ENCODE data around the gene LMNTD2.

LMNTD2 gene

DNA sequence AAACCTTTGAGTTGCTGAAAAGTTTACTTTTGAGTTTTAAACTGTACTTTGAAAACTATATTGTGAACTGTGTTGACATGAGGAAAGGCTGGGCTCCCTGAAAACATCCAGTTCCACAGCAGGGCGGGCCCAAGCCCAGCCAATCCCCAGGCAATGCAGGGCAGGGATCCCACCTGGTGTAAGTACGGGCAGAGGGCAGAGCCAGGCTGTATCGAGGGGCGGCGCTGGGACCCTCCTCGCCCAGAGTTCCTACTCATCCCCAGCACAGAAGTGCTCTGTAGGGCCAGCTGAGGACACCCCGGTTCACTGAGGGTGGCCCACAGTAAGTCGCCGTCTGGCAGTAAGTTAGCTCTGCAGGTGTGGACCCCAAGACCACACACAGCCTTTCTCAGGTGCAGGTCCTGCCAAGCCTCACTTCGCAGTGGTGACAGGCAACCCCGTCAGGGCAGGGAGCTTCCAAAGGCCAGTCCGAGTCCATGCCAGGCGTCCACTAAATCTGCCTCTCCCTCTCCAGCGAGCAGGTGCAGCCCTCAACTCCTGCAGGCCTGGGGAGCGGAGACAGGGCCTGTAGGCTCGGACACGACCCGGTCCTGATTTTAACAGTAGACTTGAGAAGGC, 6.6 kb upstream of the LMNTD2 start:
- in situ Hi-C loops (cut with HindIII; ENCODE audit: low pct_ligation_motif_present, low sequenced_read_pairs): no loop called here
- Histone ChIP-seq H3K27ac (no peak overlapping the region), H3K27me3 (replicated peaks) (no peaks in the 10 kb centered on the region), H3K36me3 (replicated peaks) (no peaks in the 10 kb centered on the region), H3K4me3 (ENCODE audit: low read depth, low read length) (no peak overlapping the region)
- TF ChIP-seq, protein P1, sequence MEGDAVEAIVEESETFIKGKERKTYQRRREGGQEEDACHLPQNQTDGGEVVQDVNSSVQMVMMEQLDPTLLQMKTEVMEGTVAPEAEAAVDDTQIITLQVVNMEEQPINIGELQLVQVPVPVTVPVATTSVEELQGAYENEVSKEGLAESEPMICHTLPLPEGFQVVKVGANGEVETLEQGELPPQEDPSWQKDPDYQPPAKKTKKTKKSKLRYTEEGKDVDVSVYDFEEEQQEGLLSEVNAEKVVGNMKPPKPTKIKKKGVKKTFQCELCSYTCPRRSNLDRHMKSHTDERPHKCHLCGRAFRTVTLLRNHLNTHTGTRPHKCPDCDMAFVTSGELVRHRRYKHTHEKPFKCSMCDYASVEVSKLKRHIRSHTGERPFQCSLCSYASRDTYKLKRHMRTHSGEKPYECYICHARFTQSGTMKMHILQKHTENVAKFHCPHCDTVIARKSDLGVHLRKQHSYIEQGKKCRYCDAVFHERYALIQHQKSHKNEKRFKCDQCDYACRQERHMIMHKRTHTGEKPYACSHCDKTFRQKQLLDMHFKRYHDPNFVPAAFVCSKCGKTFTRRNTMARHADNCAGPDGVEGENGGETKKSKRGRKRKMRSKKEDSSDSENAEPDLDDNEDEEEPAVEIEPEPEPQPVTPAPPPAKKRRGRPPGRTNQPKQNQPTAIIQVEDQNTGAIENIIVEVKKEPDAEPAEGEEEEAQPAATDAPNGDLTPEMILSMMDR (IDR thresholded peaks at IDR 0.05; ENCODE audit: low read depth, low read length, missing control alignments): no peak
- no peak for DNase-seq

DNA sequence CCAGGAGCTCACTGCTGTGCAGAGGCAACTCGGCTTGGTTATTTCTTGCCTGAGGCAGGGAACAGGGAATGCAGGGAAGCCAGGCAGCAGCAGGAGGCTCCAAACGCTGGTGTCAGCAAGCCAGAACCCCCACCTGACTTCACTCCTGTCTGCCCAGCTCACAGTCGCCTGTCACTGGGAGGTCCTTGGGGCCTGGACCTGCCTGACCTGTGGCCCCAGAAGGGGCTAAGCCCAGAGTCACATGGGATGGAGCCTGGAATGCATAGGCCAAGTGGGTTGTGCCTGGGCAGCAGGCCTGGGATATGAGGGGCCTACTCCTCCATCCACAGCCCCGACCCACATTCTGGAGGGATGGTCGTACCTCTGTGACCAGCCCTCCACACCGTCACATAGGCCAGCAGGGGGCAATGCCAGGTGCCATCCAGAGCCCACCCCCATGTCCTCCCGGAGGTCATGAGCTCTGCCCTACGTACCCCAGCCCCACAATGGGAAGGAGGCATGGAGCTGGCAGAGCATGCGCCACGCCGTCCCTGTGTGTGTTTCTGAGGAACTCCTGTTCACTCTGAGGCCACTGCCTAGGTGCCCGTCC, 5.5 kb upstream of the LMNTD2 start:
- Histone ChIP-seq H3K27me3 (replicated peaks) (no peaks in the 10 kb centered on the region), H3K36me3 (replicated peaks) (no peaks in the 10 kb centered on the region), H3K27ac (no peak overlapping the region), H3K4me3 (ENCODE audit: low read depth, low read length) (no peak overlapping the region)
- DNase-seq: no peak
- TF ChIP-seq, protein P1 (IDR thresholded peaks at IDR 0.05; ENCODE audit: low read depth, low read length, missing control alignments): no peak
- in situ Hi-C loops (cut with HindIII; ENCODE audit: low pct_ligation_motif_present, low sequenced_read_pairs): no loop called here

DNA sequence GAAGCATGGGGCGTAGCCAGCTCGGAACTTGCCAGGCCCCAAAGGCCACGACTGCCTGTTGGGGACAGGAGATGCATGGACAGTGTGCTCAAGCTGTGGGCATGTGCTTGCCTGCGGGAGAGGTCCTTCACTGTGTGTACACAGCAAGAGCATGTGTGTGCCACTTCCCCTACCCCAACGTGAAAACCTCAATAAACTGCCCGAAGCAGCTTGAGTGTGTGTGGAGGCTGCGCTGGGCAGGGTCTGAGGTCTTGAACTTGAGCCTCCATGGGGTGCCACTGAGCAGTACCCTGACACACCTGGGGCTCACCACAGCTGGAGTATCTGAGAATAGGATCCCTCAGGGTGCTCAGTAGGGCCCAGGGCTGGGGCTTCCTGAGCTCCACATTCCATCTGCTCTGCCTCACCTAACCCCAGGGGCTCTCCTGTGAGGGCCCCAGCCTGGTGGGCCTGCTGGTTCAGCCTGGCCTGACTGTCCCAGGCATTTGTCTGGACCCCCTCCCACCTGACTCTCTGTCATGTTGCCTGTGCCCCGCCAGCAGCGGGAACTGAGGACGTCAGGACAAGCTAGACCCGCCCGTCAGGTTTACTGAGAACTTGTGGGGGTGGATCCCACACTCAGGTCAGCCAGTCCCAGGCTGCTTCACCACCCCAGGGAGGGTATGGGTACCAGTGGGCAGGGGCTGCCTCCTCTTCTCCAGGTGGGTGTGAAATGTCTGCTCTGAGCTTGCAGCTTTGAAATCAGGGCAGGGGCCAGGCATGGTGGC, 3.5 kb upstream of the LMNTD2 start:
- in situ Hi-C loops (cut with HindIII; ENCODE audit: low pct_ligation_motif_present, low sequenced_read_pairs): no loop called here

DNA sequence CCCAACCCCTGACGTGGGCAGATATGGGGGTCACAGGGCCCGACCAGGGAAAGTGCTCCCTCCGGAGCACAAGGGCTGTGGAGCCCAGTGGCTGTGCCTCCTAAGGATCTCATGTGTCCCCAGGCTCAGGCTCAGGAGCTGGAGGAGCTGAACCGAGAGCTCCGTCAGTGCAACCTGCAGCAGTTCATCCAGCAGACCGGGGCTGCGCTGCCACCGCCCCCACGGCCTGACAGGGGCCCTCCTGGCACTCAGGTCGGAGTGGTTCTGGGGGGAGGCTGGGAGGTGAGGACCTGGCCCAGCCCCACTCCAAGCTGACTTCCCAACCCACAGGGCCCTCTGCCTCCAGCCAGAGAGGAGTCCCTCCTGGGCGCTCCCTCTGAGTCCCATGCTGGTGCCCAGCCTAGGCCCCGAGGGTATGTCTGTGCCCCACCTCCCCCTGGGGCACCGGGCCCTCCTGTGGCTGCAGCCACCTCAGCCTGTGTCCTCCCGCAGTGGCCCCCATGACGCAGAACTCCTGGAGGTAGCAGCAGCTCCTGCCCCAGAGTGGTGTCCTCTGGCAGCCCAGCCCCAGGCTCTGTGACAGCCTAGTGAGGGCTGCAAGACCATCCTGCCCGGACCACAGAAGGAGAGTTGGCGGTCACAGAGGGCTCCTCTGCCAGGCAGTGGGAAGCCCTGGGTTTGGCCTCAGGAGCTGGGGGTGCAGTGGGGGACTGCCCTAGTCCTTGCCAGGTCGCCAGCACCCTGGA, 2.7 kb upstream of the LMNTD2 start:
- Histone ChIP-seq H3K4me3 (ENCODE audit: low read depth, low read length) (no peak overlapping the region), H3K36me3 (replicated peaks) (no peaks in the 10 kb centered on the region), H3K27me3 (replicated peaks) (peaks cover under 1% of the 10 kb centered on the region), H3K27ac (no peak overlapping the region)
- no peak for DNase-seq
- in situ Hi-C loops (cut with HindIII; ENCODE audit: low pct_ligation_motif_present, low sequenced_read_pairs): no loop called here
- TF ChIP-seq, protein P1 (IDR thresholded peaks at IDR 0.05; ENCODE audit: low read depth, low read length, missing control alignments): no peak

More for the DNA sequence above, 3.5 kb upstream of the LMNTD2 start:
- H3K27me3 ChIP-seq (replicated peaks): no peaks in the 10 kb centered on the region
- TF ChIP-seq, protein P1 (IDR thresholded peaks at IDR 0.05; ENCODE audit: low read depth, low read length, missing control alignments): no peak
- no peak overlapping the region for H3K4me3 ChIP-seq (ENCODE audit: low read depth, low read length)
- DNase-seq: no peak
- no peaks in the 10 kb centered on the region for H3K36me3 ChIP-seq (replicated peaks)
- no peak overlapping the region for H3K27ac ChIP-seq

DNA sequence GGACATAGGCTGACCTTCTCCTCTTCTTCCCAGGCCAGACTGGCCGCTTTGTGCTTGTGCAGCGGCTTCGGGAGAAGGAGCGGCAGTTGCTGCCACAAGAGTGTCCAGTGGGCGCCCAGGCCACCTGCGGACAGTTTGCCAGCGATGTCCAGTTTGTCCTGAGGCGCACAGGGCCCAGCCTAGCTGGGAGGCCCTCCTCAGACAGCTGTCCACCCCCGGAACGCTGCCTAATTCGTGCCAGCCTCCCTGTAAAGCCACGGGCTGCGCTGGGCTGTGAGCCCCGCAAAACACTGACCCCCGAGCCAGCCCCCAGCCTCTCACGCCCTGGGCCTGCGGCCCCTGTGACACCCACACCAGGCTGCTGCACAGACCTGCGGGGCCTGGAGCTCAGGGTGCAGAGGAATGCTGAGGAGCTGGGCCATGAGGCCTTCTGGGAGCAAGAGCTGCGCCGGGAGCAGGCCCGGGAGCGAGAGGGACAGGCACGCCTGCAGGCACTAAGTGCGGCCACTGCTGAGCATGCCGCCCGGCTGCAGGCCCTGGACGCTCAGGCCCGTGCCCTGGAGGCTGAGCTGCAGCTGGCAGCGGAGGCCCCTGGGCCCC, 1.6 kb upstream of the LMNTD2 start:
- H3K36me3 ChIP-seq (replicated peaks): no peaks in the 10 kb centered on the region
- TF ChIP-seq, protein P1 (IDR thresholded peaks at IDR 0.05; ENCODE audit: low read depth, low read length, missing control alignments): no peak
- no peak for DNase-seq
- in situ Hi-C loops (cut with HindIII; ENCODE audit: low pct_ligation_motif_present, low sequenced_read_pairs): no loop called here
- peaks cover 11% of the 10 kb centered on the region for H3K27me3 ChIP-seq (replicated peaks)
- H3K27ac ChIP-seq: no peak overlapping the region
- H3K4me3 ChIP-seq (ENCODE audit: low read depth, low read length): no peak overlapping the region

All from brain microvascular endothelial cell (primary cell).